HAP-1 (cell line): ENCODE data around the gene TANC1.

Source experiments
- DNase-seq, 2 experiments: peaks; one replicate each; pipeline ENCODE4 v3.0.0-alpha.2; 2016 to 2020; ENCODE audit warnings: low spot score in 2 of 2
- H3K27me3 ChIP-seq: fragments of 250-450 bp; sonication (Bioruptor Pico); 2 replicates; pipeline ENCODE4 v1.5.1; 2020; ENCODE audit warnings: low read depth, mild to moderate bottlenecking, moderate library complexity
- H3K36me3 ChIP-seq: fragments of 250-450 bp; sonication (Bioruptor Pico); replicated peaks from 2 replicates; pipeline ENCODE4 v1.5.1; 2020; ENCODE audit warnings: mild to moderate bottlenecking
- H3K4me1 ChIP-seq: fragments of 250-450 bp; sonication (Bioruptor Pico); 2 replicates; pipeline ENCODE4 v1.5.1; 2020; ENCODE audit warnings: mild to moderate bottlenecking
- H3K4me3 ChIP-seq: fragments of 250-450 bp; sonication (Bioruptor Pico); 2 replicates; pipeline ENCODE4 v1.5.1; 2020; ENCODE audit warnings: mild to moderate bottlenecking, moderate library complexity
- H3K9me3 ChIP-seq: fragments of 250-450 bp; sonication (Bioruptor Pico); 2 replicates; pipeline ENCODE4 v1.5.1; 2020; ENCODE audit warnings: mild to moderate bottlenecking, moderate library complexity
- in situ Hi-C: fragments of 300-500 bp; cut with MboI; formaldehyde crosslinking; loops from 3 replicates; pipeline ENCODE4 v1.14.3; 2020; ENCODE audit warnings: low sequenced_read_pairs, inconsistent platforms, mixed read lengths

Gene TANC1

GRCh38 chr2:159169187-159169586, 200.7 kb downstream of the TANC1 start:
- H3K9me3 ChIP-seq = no peaks in the 10 kb centered on the region
- DNase-seq = no peak
- no peaks in the 10 kb centered on the region for H3K4me1 ChIP-seq
- in situ Hi-C loops = no loop called here
- H3K27me3 ChIP-seq = no peaks in the 10 kb centered on the region
- no peaks in the 10 kb centered on the region for H3K36me3 ChIP-seq
- no peak overlapping the region for H3K4me3 ChIP-seq

- H3K36me3 ChIP-seq = no peaks in the 10 kb centered on the region
- H3K9me3 ChIP-seq = no peaks in the 10 kb centered on the region
- DNase-seq = no peak
- H3K27me3 ChIP-seq = no peaks in the 10 kb centered on the region
- no peaks in the 10 kb centered on the region for H3K4me1 ChIP-seq
- in situ Hi-C loops = no loop called here
- H3K4me3 ChIP-seq = no peak overlapping the region
Measured at GRCh38 chr2:159172403-159172802, 204.0 kb downstream of the TANC1 start.

DNA sequence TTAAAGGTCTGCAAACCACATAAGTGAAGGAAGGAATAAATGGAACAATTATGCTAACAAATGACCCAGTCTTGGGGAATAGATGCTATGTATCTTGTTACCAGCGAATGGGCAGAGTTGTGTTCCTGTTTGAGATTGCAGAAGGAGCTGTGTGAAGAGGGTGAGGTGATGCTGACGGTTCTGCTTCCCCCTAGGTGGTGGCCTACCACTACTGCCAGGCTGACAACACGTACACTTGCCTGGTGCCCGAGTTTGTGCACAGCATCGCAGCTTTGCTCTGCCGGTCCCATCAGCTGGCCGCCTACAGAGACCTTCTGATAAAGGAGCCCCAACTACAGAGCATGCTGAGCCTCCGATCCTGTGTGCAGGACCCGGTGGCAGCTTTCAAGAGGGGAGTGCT, 206.3 kb downstream of the TANC1 start:
- H3K36me3 ChIP-seq = no peaks in the 10 kb centered on the region
- in situ Hi-C loops = no loop called here
- no peak overlapping the region for H3K4me3 ChIP-seq
- H3K9me3 ChIP-seq = no peaks in the 10 kb centered on the region
- DNase-seq = no peak
- H3K4me1 ChIP-seq = no peaks in the 10 kb centered on the region; the same call in 1 of the 2 replicates
- H3K27me3 ChIP-seq = no peaks in the 10 kb centered on the region

DNA sequence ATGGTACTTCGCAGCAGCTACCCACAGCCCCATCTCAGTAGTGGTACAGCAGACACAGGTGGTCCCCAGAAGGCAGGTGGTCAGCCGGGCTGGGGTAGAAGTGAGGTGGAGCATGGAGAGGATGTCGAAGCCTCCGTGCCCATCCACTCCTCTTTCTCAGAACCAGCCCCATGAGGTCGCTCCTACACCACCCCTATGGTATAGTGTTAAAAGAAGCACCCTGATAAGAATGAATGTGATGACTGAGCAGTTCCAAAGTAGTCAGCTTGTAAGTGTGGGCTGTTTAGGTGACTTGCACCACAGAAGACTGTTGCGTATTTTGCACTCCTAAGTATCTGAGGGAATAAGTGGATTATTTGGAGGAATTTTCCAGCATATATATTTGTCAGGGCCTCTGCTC, 206.7 kb downstream of the TANC1 start:
- in situ Hi-C loops = no loop called here
- Histone ChIP-seq H3K36me3 (no peaks in the 10 kb centered on the region), H3K4me1 (no peaks in the 10 kb centered on the region; the same call in 1 of the 2 replicates), H3K9me3 (no peaks in the 10 kb centered on the region), H3K4me3 (no peak overlapping the region), H3K27me3 (no peaks in the 10 kb centered on the region)
- DNase-seq = no peak

GRCh38 chr2:159175927-159176326, 207.5 kb downstream of the TANC1 start:
- in situ Hi-C loops = no loop called here
- H3K27me3 ChIP-seq = no peaks in the 10 kb centered on the region
- no peak for DNase-seq
- no peak overlapping the region for H3K4me3 ChIP-seq
- H3K9me3 ChIP-seq = no peaks in the 10 kb centered on the region
- no peaks in the 10 kb centered on the region for H3K36me3 ChIP-seq
- no peaks in the 10 kb centered on the region; the same call in 1 of the 2 replicates for H3K4me1 ChIP-seq

DNA sequence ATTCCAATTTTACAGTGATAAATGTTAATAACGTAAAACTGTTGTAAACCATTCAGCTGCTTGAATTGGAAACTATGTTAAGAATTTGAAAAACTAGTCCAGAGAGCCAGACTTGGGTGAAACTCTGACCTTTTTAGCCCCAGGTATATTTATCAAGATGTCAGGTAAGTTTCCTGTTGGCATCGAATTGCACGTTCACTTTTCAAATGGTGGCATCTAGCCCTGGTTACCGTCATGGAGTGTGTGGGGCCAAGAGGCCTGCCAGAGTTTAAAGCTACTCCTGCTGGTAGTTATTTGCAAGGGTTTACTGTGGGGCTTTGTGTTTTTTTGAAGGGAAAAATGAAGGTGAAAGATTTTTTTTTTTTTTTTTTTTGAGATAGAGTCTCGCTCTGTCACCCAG, 208.1 kb downstream of the TANC1 start:
- no peaks in the 10 kb centered on the region for H3K36me3 ChIP-seq
- in situ Hi-C loops = no loop called here

GRCh38 chr2:159177357-159177756, 208.9 kb downstream of the TANC1 start:
- Histone ChIP-seq H3K4me3 (no peak overlapping the region), H3K9me3 (no peaks in the 10 kb centered on the region), H3K27me3 (no peaks in the 10 kb centered on the region), H3K4me1 (no peaks in the 10 kb centered on the region; the same call in 1 of the 2 replicates), H3K36me3 (no peaks in the 10 kb centered on the region)
- in situ Hi-C loops = no loop called here
- DNase-seq = no peak

More for the DNA sequence above, 208.1 kb downstream of the TANC1 start:
- Histone ChIP-seq H3K4me3 (no peak overlapping the region), H3K27me3 (no peaks in the 10 kb centered on the region), H3K4me1 (no peaks in the 10 kb centered on the region; the same call in 1 of the 2 replicates), H3K9me3 (no peaks in the 10 kb centered on the region)
- DNase-seq = no peak

- Histone ChIP-seq H3K36me3 (no peaks in the 10 kb centered on the region), H3K4me1 (no peaks in the 10 kb centered on the region; the same call in 1 of the 2 replicates), H3K27me3 (no peaks in the 10 kb centered on the region), H3K4me3 (no peak overlapping the region), H3K9me3 (no peaks in the 10 kb centered on the region)
- in situ Hi-C loops = no loop called here
- DNase-seq = peak in 1 of 2 experiments; percentile 9
Measured at GRCh38 chr2:159177957-159178356, 209.5 kb downstream of the TANC1 start.

DNA sequence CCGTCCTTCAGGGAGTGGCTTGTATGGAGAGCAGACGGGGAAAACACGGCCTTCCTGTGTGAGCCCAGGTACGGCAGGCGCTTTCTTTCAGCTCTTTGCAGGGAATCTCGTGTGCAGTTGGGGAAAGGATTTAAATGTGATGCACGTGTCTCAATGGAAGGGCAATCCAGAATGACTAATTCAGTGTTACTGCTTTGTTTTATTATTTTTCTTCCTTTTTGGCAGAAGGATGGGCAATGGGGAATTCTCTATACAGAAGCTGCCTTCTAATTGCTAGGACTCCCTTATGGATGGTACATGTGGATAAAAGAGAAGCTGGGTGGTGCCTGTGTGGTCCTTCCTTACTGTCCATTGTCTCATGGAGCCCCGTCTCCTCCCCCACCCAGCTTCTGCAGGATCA, 210.7 kb downstream of the TANC1 start:
- Histone ChIP-seq H3K36me3 (no peaks in the 10 kb centered on the region), H3K9me3 (no peaks in the 10 kb centered on the region)
- in situ Hi-C loops = no loop called here

DNA sequence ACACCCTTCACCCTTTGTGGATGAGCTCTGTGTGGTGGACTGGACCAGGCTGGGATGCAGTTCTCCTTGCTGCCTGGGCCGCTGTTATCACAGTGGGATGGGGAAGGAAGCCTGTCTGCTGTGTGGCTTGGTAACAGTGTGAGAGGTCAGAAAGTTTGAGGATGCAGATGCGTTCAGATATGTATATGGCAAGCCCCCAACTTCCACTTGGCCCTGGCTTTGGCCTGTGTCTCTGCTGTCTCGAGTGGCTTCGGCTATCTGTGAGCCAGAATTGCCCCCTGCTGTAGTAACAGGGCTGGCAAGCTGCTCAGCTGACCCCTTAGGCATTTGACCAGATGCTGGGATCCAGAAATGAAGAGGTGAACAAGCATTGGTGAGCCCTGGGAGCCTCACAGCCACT, 211.3 kb downstream of the TANC1 start:
- Histone ChIP-seq H3K4me3 (no peak overlapping the region), H3K9me3 (no peaks in the 10 kb centered on the region), H3K27me3 (no peaks in the 10 kb centered on the region), H3K4me1 (no peaks in the 10 kb centered on the region; the same call in 1 of the 2 replicates), H3K36me3 (no peaks in the 10 kb centered on the region)
- no peak for DNase-seq
- in situ Hi-C loops = no loop called here

More for the DNA sequence above, 210.7 kb downstream of the TANC1 start:
- DNase-seq = no peak
- no peaks in the 10 kb centered on the region; the same call in 1 of the 2 replicates for H3K4me1 ChIP-seq
- no peaks in the 10 kb centered on the region for H3K27me3 ChIP-seq
- H3K4me3 ChIP-seq = no peak overlapping the region

DNA sequence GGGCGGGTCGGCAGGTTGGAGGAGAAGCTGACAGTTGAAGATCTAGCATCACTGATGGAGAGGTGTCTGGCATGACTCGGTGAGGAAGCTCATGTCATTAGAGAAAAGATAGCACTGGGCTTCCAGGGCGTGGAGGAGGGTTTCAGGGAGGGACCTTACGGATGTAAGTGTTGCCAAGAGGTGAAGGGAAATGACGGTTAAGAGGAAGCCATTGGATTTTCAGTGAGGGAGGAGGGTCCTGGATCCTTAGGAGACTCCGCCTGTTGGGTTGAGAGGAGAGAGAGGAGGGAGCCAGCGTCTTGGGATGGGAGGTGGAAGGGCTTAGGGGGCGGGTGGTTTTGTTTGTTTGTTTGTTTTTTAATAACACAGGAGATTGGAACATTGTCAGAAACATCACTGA, 214.9 kb downstream of the TANC1 start:
- Histone ChIP-seq H3K9me3 (no peaks in the 10 kb centered on the region), H3K4me3 (no peak overlapping the region), H3K27me3 (no peaks in the 10 kb centered on the region), H3K4me1 (no peaks in the 10 kb centered on the region), H3K36me3 (peaks cover 8% of the 10 kb centered on the region)
- in situ Hi-C loops = no loop called here
- no peak for DNase-seq

DNA sequence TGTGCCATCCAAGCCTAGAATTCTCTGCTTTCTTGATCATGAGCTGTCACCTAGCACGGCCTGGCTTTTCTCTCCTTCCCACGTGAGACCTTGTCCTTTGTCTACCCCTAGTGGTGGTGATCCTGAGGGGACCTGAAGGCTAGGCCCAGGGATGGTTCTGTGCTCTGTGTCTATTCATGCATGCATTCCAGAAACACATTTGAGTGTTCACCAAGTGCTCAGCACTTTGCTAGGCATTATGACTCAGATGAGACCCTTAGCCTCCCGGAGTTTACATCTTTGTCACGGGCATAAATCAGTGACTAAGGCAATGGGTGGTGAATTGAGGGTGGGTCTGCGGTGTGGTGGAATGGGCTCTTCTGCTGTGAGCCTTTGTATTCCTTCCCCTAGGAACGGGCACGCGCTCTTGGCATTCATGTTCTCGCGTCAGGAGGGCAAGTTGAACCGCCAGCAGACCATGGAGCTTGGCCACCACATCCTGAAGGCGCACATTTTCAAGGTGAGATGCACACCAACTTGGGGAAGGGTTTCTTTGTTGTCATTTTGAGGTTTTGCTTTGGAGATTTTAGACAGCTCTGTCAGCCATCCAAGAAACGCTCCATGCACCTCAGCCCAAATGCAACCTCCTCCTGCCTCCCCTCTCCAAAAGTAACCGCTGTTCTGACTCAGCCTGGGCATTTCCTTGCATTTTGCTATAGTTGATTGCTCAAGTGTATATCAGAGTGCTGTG, 217.1 kb downstream of the TANC1 start:
- peaks cover 8% of the 10 kb centered on the region for H3K36me3 ChIP-seq
- no peak overlapping the region for H3K4me3 ChIP-seq
- H3K27me3 ChIP-seq = no peaks in the 10 kb centered on the region
- H3K4me1 ChIP-seq = no peaks in the 10 kb centered on the region
- in situ Hi-C loops = no loop called here
- H3K9me3 ChIP-seq = no peaks in the 10 kb centered on the region
- DNase-seq = no peak

DNA sequence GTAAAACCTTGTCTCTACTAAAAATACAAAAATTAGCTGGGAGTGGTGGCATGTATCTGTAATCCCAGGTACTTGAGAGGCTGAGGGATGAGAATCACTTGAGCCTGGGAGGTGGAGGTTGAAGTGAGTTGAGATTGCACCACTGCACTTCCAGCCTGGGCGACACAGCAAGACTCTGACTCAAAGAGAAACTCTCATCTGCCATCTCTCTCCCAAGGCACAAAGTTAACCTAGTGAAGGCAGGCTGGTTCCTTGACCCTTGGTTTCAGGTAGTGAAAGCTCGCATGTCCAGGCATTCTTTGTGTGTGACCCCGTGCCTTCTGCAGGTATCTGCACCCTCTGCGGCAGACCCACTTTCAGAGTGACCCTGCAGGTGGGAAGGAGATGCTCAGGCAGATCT, 218.0 kb downstream of the TANC1 start:
- Histone ChIP-seq H3K36me3 (peaks cover 8% of the 10 kb centered on the region), H3K4me3 (no peak overlapping the region), H3K4me1 (no peaks in the 10 kb centered on the region), H3K9me3 (no peaks in the 10 kb centered on the region), H3K27me3 (no peaks in the 10 kb centered on the region)
- in situ Hi-C loops = no loop called here
- no peak for DNase-seq

DNA sequence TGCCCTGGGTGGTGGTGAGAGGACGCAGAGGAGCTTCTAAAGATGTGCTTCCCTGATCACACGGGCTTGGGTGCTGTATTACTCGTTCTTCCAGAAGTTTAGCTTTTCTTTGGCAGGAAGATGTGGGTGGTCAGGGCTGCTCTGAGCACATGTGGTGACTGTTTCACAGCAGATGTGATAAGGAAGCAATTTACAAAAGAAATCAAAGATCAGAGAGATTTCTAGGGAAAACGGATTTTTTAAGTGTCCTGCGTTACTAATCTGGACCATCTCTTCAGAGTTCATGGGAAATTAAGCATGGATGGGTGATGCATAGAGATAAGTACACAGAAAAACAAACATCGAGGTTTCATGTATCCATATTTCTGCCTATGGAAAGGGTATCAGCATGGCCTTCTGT, 218.7 kb downstream of the TANC1 start:
- in situ Hi-C loops = no loop called here
- DNase-seq = no peak
- no peak overlapping the region for H3K4me3 ChIP-seq
- no peaks in the 10 kb centered on the region for H3K4me1 ChIP-seq
- no peaks in the 10 kb centered on the region for H3K27me3 ChIP-seq
- H3K36me3 ChIP-seq = peaks cover 8% of the 10 kb centered on the region
- H3K9me3 ChIP-seq = no peaks in the 10 kb centered on the region

DNA sequence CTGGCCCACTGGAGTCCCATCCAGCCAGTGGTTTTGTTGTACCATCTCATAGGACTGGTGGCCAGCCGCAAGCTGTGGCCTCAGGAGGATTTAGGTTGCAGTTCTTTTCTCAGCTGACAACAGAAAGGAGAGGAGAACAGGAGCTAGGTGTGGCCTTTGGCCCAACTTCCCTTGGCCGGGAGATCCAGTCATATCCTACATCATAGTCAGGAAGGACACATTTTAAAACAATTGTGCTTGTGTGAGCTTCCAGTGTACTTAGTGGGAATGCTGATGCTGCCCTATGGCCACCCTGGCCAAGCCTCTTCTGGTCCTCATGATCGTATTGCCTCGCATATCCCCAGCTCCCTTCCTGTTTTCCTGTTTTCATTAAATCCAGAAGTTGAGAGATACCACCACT, 220.0 kb downstream of the TANC1 start:
- DNase-seq = no peak
- Histone ChIP-seq H3K4me3 (no peak overlapping the region), H3K4me1 (no peaks in the 10 kb centered on the region), H3K36me3 (peaks cover 8% of the 10 kb centered on the region), H3K27me3 (no peaks in the 10 kb centered on the region), H3K9me3 (no peaks in the 10 kb centered on the region)
- in situ Hi-C loops = no loop called here
